Cardiac fibroblast (primary cell): Measurements from ENCODE around the gene NAA40.

Experiments
- DNase-seq, 2 donors: peaks; one replicate each; pipeline versions ENCODE4 v3.0.0 to v3.0.0-alpha.2; 2010; ENCODE audit warnings: low read depth in 2 of 2
- H3K4me3 ChIP-seq, 2 donors: replicated peaks in 1 of 2; 1 replicate in 1 of 2; 2 replicates in 1 of 2; pipeline ENCODE4 v1.5.1; 2011; ENCODE audit warnings: low read depth in 2 of 2, low read length in 2 of 2, mild to moderate bottlenecking in 2 of 2, moderate library complexity in 1 of 2
- CTCF ChIP-seq: IDR thresholded peaks from one replicate; pipeline ENCODE4 v1.5.1; 2011; ENCODE audit warnings: low read depth, mild to moderate bottlenecking, low read length, inconsistent platforms

The NAA40 gene

GRCh38 chr11:63920939-63921417 is 17.8 kb upstream of the NAA40 start:
- DNase-seq: no peak
- peak; percentile 53 for TF ChIP-seq CTCF
- no peak overlapping the region for H3K4me3 ChIP-seq

- no peak for DNase-seq
- H3K4me3 ChIP-seq: no peak overlapping the region
- no peak for TF ChIP-seq CTCF
Measured at GRCh38 chr11:63922673-63923192, 16.1 kb upstream of the NAA40 start.

- no peak overlapping the region for H3K4me3 ChIP-seq
- no peak for TF ChIP-seq CTCF
- no peak for DNase-seq
Measured at GRCh38 chr11:63923319-63923718, 15.5 kb upstream of the NAA40 start.

GRCh38 chr11:63929616-63930015 is 9.2 kb upstream of the NAA40 start:
- no peak for DNase-seq
- no peak overlapping the region for H3K4me3 ChIP-seq
- TF ChIP-seq CTCF: no peak

GRCh38 chr11:63931045-63931444 is 7.8 kb upstream of the NAA40 start:
- no peak for TF ChIP-seq CTCF
- no peak overlapping the region for H3K4me3 ChIP-seq
- no peak for DNase-seq

GRCh38 chr11:63931876-63932275 is 6.9 kb upstream of the NAA40 start:
- no peak for DNase-seq
- no peak for TF ChIP-seq CTCF
- H3K4me3 ChIP-seq: no peak overlapping the region

- TF ChIP-seq CTCF: no peak
- DNase-seq: no peak
- H3K4me3 ChIP-seq: no peak overlapping the region
Measured at GRCh38 chr11:63933459-63933858, 5.3 kb upstream of the NAA40 start.
